Erythroblast (primary cell): Measurements from ENCODE around the gene IL1RL1.

Experiments used
- GATA1 ChIP-seq: IDR thresholded peaks from 2 replicates; pipeline ENCODE4 v1.6.1; 2011; ENCODE audit warnings: low read depth, mild to moderate bottlenecking, control low read depth, low read length, moderate library complexity
- POLR2A ChIP-seq: IDR thresholded peaks from 2 replicates; pipeline ENCODE4 v1.6.1; 2011; ENCODE audit warnings: mild to moderate bottlenecking, low read length

DNA sequence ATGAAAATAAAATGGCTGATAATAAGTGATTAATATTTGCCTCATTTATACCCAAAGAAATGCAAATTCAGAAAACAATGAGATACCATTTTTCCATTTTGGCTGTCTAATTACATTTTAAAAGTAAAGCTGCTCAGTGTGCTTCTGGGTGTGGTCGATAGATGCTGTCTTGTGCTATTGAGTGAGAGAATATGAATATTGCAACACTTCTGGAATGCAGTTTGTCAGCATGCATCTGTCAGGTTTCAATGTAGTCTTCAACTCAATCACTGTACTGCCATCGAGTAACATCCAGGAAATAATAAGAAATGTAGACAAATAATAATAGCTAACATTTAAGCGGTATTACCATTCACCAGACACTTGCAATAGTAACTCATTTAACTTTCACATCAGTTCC, 48.2 kb downstream of the IL1RL1 start:
- TF ChIP-seq POLR2A (no peak), GATA1 (no peak)
